Measurements from ENCODE around the gene EIF1AD.
"Not testable (repeated sequence)": the region's sequence is repeated elsewhere in the genome, so short reads cannot be mapped to it uniquely, and the experiment has no call there.

The EIF1AD gene, protein sequence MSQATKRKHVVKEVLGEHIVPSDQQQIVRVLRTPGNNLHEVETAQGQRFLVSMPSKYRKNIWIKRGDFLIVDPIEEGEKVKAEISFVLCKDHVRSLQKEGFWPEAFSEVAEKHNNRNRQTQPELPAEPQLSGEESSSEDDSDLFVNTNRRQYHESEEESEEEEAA

GRCh38 chr11:66001942-66002647 is at the start of gene EIF1AD, which contains the start of gene BANF1:
Gene EIF1AD (minus strand): TSS chr11:66002157. CDS start chr11:66000389, 1,768 bp downstream.
Gene BANF1 (plus strand): TSS chr11:66002503. CDS start chr11:66003251, 748 bp downstream.
- peak; percentile 86 for DNase-seq (ENCODE audit: low read depth)

DNA sequence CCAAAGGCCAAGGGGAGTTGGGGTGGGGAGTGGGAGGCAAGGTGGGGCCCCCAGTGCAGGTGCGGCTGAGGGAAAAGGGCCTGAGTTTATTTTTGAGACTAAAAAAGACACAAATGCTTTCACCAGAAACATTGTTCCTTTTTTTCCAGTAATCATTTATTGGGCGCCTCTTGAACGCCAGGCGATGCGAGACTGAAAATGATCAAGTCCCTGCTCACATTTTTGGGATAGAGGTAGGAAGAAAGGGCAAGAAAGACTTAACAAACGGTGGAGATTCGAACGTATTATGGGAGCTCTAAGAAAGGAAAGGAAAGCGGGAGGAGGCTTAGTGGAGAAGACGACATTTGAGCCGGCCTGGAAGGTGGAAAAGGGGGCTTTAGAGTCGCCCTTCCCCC is 49.4 kb upstream of the EIF1AD start:
- DNase-seq (ENCODE audit: low read depth) = no peak

GRCh38 chr11:66050581-66051231 is 48.7 kb upstream of the EIF1AD start:
- no peak for DNase-seq (ENCODE audit: low read depth)

DNA sequence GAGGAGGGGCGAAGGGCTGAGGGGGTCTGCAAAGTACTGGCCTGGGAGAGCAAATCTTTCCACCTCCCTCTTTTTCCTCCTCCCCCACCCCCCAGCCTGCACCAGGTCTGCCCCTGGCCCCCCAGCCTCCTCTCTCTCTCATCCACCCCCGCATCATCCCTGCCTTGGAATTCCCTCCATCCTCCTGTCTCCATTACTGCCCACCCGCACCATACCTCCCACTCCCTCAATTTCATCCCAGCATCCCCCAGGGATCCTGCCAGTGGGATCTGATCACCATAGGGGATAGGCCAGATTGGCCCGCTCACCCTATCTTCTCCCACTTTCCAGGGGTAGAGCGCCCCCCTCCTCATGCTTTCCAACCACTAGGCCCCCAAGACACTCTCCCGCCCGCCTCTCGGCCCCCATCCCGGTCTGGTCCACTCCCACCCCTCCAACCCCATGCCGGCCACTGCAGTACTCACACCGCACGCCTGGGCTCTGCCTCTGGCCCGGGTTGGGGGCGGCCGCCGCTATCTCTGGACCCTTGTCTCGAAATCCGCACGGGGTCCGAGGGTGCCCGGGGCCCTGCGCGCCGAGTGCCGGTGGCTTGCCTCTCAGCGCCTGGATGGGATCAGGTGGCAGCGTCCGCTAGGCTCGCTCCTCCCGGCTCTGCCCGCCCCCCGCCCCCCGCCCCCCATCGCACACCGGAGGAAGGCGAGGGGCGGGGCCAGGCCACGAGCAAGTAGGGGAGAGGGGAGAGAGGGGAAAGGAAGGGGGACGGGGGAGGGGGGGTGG is 46.8 kb upstream of the EIF1AD start, which contains the start of gene GAL3ST3:
TSS of gene GAL3ST3 (minus strand) at position 615 of the 777 bp plus-strand sequence. CDS start 3,746 bp downstream, outside the sequence.
- DNase-seq (ENCODE audit: low read depth) = no peak

- no peak for DNase-seq (ENCODE audit: low read depth)
Observed at GRCh38 chr11:66047541-66048365, 45.8 kb upstream of the EIF1AD start.

GRCh38 chr11:66046901-66047300 is 44.9 kb upstream of the EIF1AD start:
- no peak for DNase-seq (ENCODE audit: low read depth)

DNA sequence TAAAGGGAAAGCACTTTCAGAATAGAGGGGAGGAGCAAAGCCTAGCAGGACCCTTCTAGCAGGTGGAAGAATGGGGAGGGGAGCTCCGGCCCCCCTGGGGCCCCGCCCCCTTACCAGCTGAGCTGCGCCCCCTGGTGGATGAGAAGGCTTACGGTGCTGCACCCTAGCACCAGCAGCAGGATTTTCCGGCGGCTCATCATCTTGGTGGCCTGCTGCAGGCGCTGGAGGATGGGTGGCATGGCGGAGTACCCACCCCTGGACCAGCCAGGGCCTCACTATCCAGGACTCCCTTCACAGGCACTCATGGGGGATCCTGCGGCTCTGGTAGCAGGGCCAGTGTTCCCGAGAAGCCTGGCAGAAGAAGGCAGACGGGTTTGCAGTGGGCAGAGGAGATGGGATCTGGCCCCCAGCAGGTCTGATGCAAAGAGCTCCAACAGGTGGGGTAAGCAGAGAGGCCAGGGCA is 43.3 kb upstream of the EIF1AD start:
- DNase-seq (ENCODE audit: low read depth) = peak; percentile 76

- DNase-seq (ENCODE audit: low read depth) = no peak
Observed at GRCh38 chr11:66044757-66045156, 42.8 kb upstream of the EIF1AD start.

GRCh38 chr11:66042996-66043906 is 41.3 kb upstream of the EIF1AD start:
- no peak for DNase-seq (ENCODE audit: low read depth)

DNA sequence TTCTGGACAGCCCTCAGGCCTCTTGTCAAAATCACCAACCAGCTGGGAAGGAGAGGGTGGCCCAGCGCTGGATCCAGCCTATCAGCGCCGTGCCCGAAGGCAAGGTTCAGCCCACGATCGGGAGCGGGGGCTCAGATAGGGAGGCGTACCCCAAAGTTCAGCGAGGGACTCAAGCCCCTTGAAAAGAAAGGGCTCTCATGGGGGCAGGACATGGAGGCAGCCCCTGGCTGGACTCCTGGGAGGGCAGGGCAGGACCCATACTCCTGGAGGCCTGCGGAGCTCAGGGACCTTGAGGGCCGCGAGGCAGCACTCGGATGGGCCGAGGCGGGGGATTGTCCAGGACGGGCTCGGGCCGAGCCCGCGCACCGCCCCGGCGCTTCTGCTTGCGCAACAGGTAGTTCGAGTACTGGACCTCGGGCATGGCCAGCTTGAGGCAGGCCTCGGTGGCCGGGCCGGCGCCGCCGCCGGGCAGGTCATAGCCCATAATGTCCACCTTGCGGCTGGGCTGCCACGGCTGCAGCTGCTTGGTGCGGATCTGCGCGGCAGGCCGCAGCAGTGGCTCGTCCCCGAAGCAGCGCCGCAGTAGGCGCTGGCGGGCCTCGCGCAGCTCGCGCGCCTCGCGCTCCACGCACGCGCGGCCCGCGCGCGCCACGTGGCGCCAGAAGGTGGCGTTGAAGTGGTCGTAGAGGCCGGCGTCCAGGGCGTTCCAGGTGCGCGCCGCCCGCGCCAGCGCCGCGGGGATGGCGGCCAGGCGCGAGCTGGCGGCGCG is 40.5 kb upstream of the EIF1AD start:
- DNase-seq (ENCODE audit: low read depth) = no peak

DNA sequence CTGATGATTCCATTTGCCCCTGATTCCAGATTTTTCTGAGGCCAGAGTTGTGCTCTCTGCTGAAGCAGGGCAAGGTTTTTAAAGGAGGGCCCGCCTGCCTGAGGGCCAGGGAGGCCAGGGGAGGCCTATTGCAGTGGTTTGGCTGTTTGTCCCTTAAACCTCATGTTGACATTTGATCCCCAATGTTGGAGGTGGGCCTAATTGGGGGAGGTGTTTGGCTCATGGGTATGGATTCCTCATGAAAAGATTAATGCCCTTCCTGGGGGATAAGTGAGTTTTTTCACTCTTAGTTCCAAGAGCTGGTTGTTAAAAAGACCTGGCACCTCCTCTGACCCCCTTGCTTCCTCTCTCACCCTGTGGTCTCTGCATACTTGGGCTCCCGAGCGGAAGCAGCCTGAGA is 37.8 kb upstream of the EIF1AD start:
- DNase-seq (ENCODE audit: low read depth) = no peak

DNA sequence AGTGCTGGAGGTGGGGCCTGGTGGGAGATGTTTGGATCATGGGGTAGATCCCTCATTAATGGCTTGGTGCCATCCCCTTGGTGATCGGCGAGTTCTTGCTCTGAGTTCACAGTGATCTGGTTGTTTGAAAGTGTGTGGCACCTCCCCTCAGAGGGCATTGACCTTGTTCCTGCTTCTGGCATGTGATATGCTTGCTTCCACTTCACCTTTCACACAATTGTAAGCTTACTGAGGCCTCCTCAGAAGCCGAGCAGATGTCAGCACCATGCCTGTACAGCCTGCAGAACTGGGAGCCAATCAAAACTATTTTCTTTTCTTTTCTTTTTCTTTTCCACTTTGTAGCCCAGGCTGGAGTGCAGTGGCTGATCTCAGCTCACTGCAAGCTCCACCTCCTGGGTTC is 35.4 kb upstream of the EIF1AD start:
- DNase-seq (ENCODE audit: low read depth) = no peak

DNA sequence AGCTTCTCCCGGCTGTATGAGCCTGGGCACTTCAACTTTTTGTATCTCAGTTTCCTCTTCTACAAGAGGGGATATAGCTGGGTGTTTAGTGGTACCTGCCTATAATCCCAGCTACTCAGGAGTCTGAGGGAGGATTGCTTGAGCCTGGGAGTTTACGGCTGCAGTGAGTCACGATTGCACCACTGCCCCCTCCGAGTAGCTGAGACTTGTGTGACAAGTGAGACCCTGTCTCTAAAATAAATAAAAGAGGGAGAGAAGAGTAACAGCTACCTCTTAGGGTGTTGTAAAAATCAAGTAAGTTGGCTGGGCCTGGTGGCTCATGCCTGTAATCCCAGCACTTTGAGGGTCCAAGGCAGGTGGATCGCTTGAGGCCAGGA is 34.4 kb upstream of the EIF1AD start:
- no peak for DNase-seq (ENCODE audit: low read depth)

- DNase-seq (ENCODE audit: low read depth) = no peak
Observed at GRCh38 chr11:66035653-66036333, 33.8 kb upstream of the EIF1AD start.

- DNase-seq (ENCODE audit: low read depth) = no peak
Observed at GRCh38 chr11:66032957-66033735, 31.2 kb upstream of the EIF1AD start.

DNA sequence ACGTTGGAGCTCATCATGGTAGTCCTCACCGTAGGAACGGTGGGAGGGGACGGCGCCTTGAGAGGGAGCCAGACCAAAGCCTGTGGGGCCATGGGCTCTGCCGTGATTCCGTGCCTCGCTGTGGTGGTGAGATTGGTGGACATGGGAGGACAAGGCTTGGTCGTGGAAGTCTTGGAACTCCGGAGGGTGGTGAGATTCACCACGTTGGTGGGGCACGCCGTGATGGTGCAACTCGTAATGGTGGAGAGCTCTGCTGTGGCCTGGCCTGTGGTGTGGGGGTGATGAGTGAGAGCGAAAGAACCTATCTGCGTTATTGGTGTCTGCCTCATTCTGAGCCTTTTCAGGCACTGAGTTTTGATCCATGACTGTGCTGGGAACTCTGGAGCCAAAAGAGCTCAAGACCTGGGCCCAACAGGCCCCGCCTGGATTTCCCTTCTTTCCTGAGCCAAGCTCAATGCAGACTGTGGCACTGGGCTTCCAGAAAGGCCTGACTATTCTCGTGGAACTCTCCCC is 24.1 kb upstream of the EIF1AD start, which contains the start of gene CATSPER1:
TSS of gene CATSPER1 (minus strand) at position 463 of the 513 bp plus-strand sequence. CDS start at position 363, 100 bp downstream.
- DNase-seq (ENCODE audit: low read depth) = no peak

DNA sequence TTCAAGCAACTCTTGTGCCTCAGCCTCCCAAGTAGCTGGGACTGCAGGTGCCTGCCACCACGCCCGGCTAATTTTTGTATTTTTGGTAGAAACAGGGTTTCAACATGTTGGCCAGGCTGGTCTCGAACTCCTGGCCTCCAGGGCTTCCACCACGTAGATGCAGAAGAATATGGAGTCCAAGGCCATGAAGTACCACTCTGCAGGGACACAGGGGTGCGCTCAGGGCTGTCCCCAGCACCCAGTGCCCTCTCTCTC is 21.2 kb upstream of the EIF1AD start:
- not testable (repeated sequence) for DNase-seq (ENCODE audit: low read depth)

Data from stimulated activated CD8-positive, alpha-beta memory T cell treated with anti-CD3 and anti-CD28 coated beads, Interleukin-4, amount 100 ng/mL, for 24 hours (primary cell).